K562 (cell line): ENCODE measurements around the gene KCNQ4. TPM values are rescaled to one million over a fixed set of nuclear protein-coding genes. Genes with fewer than 3 reads are reported as not detected.
A peak's percentile ranks its signal among the peaks of the same experiment; 100 is the strongest.

Experiments
- BMI1 ChIP-seq: fragments of 150-350 bp; IDR thresholded peaks from 2 replicates; pipeline ENCODE4 v1.6.1; 2014; ENCODE audit warnings: low read length
- STAT5A ChIP-seq: IDR thresholded peaks from 2 replicates; pipeline ENCODE4 v1.6.1; 2012; ENCODE audit warnings: low read length, inconsistent platforms, borderline replicate concordance
- ZNF589 ChIP-seq: fragments of 200-800 bp; sonication (Bioruptor generic); IDR thresholded peaks from 2 replicates; pipeline ENCODE4 v1.6.1; 2016; ENCODE audit warnings: low read depth, missing genetic modification characterization, missing compliant biosample characterization
- polyA plus RNA-seq, 8 experiments: library from polyadenylated mRNA; depleted of rRNA in 4 of 8; stranded (reverse) in 5 of 8; unstranded in 3 of 8; fragments of >200 nt; fragmentation: Nextera tagmentation in 2 of 8; fragmentation: Illumina TruSeq in 1 of 8; extraction: Ambion mirVana in 2 of 8; extraction: Trizol in 1 of 8; gene quantifications; 2 replicates each; pipeline versions ENCODE4 v1.2.1 to v1.2.3, GENCODE V29; 2011 to 2014; ENCODE audit warnings: inconsistent platforms in 1 of 8, missing spikeins in 1 of 8
- total RNA-seq, 7 experiments: library from RNA; depleted of rRNA in 6 of 7; stranded (reverse); fragments of >200 nt in 6 of 7; fragmentation: Illumina TruSeq in 2 of 7; extraction: Trizol in 2 of 7; gene quantifications; 2 replicates each; pipeline versions ENCODE4 v1.2.1 to v1.2.3, GENCODE V29; 2011 to 2021; ENCODE audit warnings: low replicate concordance in 1 of 7
- TF ChIP-seq, protein P1 (sequence below): fragments of 450-650 bp; IDR thresholded peaks from 2 replicates; pipeline ENCODE4 v1.6.1; 2016; ENCODE audit warnings: low read depth

The KCNQ4 gene
- total and polyA plus RNA-seq, 9 of the 15 experiments (the other 6 are each of a cell fraction or from before 2014, with no cell fraction given): 0.07 to 4.1 (median 0.79) TPM

- no peak for TF ChIP-seq ZNF589 (CRISPR knock-in tag)
- TF ChIP-seq STAT5A: peak; percentile 47; the same call in 1 of the 2 replicates
- TF ChIP-seq BMI1: no peak
- TF ChIP-seq, protein P1, sequence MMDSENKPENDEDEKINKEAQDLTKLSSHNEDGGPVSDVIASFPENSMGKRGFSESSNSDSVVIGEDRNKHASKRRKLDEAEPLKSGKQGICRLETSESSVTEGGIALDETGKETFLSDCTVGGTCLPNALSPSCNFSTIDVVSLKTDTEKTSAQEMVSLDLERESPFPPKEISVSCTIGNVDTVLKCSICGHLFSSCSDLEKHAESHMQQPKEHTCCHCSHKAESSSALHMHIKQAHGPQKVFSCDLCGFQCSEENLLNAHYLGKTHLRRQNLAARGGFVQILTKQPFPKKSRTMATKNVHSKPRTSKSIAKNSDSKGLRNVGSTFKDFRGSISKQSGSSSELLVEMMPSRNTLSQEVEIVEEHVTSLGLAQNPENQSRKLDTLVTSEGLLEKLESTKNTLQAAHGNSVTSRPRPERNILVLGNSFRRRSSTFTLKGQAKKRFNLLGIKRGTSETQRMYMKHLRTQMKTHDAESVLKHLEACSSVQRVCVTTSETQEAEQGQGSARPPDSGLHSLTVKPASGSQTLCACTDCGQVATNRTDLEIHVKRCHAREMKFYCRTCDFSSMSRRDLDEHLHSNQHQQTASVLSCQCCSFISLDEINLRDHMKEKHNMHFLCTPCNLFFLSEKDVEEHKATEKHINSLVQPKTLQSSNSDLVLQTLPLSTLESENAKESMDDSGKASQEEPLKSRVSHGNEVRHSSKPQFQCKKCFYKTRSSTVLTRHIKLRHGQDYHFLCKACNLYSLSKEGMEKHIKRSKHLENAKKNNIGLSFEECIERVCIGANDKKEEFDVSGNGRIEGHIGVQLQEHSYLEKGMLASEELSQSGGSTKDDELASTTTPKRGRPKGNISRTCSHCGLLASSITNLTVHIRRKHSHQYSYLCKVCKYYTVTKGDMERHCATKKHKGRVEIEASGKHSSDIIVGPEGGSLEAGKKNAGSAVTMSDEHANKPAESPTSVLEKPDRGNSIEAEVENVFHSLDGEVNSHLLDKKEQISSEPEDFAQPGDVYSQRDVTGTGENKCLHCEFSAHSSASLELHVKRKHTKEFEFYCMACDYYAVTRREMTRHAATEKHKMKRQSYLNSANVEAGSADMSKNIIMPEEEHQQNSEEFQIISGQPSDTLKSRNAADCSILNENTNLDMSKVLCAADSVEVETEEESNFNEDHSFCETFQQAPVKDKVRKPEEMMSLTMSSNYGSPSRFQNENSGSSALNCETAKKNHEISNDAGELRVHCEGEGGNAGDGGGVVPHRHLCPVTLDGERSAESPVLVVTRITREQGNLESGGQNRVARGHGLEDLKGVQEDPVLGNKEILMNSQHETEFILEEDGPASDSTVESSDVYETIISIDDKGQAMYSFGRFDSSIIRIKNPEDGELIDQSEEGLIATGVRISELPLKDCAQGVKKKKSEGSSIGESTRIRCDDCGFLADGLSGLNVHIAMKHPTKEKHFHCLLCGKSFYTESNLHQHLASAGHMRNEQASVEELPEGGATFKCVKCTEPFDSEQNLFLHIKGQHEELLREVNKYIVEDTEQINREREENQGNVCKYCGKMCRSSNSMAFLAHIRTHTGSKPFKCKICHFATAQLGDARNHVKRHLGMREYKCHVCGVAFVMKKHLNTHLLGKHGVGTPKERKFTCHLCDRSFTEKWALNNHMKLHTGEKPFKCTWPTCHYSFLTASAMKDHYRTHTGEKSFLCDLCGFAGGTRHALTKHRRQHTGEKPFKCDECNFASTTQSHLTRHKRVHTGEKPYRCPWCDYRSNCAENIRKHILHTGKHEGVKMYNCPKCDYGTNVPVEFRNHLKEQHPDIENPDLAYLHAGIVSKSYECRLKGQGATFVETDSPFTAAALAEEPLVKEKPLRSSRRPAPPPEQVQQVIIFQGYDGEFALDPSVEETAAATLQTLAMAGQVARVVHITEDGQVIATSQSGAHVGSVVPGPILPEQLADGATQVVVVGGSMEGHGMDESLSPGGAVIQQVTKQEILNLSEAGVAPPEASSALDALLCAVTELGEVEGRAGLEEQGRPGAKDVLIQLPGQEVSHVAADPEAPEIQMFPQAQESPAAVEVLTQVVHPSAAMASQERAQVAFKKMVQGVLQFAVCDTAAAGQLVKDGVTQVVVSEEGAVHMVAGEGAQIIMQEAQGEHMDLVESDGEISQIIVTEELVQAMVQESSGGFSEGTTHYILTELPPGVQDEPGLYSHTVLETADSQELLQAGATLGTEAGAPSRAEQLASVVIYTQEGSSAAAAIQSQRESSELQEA: no peak
- TF ChIP-seq, all 486 proteins: peak for 78
Observed at GRCh38 chr1:40840526-40841323, 57.1 kb downstream of the KCNQ4 start (continued).
